HG02798 (cell line): ENCODE measurements around the gene FAM227A.
A peak's percentile ranks its signal among the peaks of the same experiment; 100 is the strongest.
"Not testable (repeated sequence)": the region's sequence is repeated elsewhere in the genome, so short reads cannot be mapped to it uniquely, and the experiment has no call there.

Experiments
- ATAC-seq: cut with Tn5 transposase; IDR thresholded peaks from one replicate; pipeline ENCODE4 v1.9.1; 2021; ENCODE audit warnings: mild to moderate bottlenecking; ENCODE audit not compliant: unreplicated experiment, poor library complexity

Gene FAM227A

DNA sequence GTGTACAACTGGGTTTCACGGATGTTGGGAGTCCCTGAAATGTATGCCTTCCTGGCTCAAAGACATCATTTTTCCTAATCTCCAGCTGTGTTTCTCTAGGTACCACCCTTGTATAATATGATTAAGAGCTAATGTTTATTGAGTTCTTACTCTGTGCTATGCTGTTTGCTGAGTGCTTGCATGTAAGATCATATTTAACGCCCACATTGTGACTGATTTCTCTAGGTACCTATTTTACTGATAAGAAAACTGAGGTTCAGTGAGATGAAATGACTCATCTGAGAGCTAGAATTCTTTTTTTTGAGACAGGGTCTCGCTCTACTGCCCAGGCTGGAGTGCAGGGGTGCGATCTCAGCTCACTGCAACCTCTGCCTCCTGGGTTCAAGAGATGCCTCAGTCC lies 42.6 kb downstream of the FAM227A start:
- ATAC-seq, result no peak

DNA sequence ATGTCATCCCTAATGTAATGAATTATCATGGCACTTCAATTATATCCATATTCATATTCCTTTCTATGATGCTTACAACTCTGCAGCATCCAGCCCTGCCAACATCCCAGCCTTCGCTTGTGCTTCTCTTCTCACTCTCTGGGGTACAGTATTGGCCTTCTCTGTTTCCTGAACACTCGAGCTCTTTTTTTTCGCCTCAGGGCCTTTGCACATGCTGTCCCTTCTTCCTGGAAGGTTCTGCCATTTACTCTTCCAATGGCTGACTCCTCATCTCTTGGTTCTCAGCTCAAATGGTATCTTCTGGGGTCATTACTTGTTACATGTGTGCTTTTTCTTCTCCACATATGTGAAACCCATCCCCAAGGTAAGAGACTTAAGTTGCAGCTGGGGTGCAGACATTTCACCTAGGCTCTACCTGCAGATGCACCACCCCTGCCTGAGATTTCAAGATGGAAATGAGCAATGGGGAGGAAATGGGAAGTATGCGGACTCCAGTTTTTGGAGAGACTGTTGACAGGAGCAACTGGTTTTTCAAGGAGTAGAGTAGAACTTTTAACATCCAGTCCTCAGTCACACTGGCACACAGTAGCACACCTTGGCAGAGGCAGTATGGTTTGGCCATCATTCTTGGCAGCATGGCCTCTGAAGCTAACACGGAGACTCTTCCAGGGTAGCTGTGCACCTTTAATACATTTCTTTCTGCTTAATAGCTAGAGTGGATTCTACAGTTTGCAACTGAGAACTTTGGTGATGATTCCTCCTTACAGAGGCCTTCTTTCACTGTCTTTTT lies 43.8 kb downstream of the FAM227A start:
- ATAC-seq, result no peak

DNA sequence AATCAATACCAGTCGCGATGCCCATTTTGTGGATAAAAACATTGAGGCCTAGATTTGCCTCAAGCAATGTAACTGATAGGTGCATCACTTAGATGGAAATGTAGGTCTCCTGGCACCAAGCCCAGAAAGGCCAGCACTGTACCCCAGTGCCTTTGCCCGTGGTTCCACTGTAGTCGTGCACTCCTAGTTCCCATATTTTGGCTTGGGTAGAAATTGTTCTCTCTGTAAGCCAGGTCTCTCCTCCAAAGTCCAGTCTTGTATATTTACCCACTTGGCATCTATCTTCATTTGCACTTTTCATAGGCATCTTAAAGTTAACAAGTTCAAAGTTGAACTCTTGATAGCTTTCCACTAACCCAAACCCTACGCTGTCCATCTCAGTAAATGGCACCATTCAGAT lies 44.6 kb downstream of the FAM227A start:
- no peak for ATAC-seq

DNA sequence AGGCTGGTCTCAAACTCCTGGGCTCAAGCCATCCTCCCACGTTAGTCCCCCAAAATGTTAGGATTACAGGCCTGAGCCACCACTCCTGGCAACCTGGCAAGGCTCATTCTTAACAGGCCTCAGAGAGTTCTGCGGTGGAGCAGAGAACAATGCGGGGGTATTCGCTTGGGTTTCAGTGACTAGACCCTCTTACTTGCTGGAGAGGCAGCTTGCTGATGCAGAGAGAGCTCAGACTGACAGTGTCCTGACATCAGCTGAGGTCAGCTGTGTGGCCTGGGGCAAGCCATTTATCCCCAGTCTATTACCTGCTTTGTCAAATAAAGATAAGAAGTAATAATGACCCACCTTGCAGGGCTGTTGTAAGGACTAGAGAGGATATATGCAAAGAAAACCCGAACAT lies 46.0 kb downstream of the FAM227A start:
- no peak for ATAC-seq

DNA sequence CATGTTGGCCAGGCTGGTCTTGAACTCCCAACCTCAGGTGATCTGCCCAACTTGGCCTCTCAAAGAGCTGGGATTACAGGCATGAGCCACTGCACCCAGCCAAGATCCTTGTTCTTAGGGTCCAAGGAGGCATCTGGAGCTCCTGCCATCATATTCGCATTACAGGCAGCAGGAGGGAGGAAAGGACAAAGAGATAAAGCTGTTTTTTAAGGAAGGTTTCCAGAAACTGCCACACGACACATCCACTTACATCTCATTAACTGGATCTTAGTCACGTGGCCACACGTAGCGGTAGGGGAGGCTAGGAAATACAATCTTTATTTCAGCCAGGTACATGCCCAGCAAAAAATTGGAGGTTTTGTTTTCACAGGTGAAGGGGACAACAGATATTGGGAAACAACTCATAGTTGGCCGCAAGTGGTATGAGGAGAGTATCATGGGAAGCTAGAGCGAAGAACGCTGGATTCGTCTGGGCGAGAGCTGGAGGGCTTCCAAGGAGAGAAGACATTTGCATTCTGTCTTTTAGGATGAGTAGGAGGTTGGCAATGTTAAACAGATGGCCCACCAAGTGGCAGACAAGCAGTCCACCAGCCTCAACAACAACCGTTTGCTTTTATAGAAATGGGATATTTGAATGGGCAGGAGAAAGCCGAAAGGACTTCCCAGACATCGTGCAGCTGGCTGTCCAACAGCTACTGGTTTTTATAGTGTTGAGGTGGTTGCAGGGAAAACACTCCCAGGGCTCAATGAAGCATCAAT lies 47.0 kb downstream of the FAM227A start:
- ATAC-seq, result no peak

DNA sequence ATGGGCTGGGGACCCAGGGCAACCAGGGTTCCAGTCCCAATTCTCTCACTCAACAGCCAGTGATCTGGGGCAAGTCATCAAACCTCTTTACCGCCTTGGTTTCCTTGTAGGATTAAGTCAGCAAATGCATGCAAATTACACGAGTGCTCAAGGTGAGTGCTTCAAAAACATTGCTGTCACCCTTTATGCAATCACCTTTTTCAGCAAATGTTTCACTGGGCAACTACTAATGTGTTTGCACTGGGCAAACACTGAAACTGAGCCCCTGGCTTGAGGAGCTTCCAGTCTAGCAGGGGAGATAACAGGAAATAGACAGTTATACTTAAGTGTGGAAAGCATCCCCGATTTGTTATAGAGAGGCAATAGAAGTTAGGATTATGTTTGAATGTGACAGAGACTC lies 48.5 kb downstream of the FAM227A start:
- no peak for ATAC-seq

DNA sequence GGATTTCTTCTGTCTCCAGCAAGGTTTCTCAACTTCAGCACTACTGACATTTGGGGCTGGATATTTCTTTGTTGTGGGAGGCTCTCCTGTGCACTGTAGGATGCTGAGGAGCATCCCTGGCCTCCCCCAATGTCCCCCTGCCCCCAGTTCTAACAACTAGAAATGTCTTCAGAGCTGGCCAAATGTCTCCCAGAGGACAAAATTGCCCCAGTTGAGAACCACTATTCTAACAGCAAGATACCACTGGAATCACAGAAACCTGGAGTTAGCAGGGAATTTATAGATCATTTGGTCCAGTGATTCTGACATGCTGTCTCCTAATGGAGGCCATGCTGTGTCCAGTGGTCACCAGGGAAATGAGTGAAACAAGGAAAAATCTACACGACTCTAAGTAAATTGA lies 54.0 kb downstream of the FAM227A start:
- ATAC-seq, result no peak

DNA sequence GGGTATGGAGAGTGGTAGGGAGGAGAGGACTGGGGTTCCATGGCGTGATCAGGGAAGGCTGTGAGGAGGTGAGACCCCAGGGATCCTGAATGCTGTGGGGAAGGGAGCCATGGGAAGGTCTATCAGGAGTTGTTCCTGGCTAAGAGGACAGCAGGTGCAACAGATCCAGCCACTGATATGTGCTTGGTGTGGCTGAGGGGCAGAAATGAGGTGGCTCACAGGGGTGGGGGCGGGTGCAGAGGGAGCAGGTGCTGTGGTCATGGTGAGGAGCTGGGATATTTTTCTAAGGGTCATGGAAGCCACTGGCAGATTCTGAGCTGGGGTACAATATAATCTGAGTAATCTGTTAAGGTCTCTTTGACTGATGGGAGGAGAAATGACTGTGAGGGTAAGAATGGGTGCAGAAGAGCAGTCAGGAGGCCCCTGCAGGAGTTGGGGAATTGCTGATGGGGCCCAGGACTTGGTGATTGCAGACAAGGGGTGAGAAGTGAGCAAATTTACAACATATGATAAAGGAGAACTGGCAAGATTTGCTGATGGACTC lies 54.9 kb downstream of the FAM227A start:
- ATAC-seq, result no peak

DNA sequence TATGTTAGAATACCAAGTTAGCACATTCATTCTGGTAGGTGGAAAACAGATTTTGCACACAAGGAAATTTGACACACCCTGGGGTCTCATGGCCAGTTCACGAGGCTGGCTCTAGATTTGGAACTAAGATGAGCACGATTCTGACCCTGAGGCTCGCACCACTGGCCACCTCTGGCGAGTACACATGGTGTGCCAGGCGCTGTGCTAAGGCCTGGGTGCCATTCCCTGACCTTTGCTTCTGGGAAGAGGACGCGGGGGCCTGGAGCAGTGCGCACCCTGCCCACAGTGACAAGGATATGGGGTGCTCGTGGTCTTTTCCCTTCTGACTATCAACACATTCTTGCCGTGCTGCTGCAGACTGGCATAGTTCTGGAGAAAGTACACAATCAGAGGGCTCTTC lies 56.7 kb downstream of the FAM227A start:
- ATAC-seq, result no peak

DNA sequence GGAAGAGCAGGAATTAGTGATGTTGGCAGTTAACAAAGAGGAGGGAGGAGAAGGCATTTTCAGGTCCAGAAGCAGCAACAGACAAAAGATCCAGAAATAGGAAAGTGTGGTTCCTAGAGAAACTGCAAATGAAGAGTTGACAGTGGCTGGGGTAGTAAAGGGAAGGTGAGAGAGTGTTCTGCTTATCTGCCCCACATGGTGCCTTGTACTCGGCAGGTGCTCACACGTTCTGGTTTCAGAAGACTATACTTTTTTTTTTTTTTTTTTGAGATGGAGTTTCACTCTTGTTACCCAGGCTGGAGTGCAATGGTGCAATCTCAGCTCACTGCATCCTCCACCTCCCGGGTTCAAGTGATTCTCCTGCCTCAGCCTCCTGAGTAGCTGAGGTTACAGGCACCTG lies 73.3 kb downstream of the FAM227A start:
- ATAC-seq, result not testable (repeated sequence)

DNA sequence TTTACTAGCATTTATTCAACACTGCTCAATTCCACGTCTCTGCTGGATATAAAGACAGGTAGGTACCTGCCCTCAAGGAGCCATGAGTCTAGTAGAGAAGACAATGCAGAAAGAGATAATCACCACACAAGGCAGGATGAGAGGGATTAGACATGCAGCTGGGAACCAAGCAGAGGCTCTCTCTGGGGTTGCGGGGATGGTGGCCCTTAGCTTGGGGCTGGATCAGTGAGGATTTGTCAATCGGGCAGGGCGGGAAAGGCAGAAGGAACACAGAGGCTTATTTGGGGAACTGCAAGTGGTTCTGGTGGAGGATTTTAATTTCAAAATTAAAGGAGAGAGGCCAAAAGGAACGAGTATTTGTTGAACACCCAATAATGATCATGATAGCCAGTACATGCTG lies 77.7 kb downstream of the FAM227A start:
- no peak for ATAC-seq

DNA sequence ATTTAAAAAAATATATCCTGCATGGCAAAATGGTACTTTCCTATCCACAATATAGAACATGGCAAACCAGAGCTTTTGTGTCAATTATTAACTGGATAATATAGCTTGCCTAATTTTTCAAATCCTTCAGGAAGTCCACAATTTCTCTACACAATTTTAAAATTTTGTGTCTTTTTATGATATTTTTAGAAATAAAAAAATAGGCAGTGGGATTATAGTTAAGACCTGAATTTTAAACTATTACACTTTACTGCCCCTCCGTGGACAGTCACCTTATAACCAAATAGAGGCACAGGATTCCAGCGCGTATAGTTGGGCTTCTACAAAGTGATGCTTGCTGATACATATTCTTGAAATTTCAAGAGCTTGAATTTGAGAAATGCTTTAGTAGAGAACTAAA lies 84.1 kb downstream of the FAM227A start:
- no peak for ATAC-seq

DNA sequence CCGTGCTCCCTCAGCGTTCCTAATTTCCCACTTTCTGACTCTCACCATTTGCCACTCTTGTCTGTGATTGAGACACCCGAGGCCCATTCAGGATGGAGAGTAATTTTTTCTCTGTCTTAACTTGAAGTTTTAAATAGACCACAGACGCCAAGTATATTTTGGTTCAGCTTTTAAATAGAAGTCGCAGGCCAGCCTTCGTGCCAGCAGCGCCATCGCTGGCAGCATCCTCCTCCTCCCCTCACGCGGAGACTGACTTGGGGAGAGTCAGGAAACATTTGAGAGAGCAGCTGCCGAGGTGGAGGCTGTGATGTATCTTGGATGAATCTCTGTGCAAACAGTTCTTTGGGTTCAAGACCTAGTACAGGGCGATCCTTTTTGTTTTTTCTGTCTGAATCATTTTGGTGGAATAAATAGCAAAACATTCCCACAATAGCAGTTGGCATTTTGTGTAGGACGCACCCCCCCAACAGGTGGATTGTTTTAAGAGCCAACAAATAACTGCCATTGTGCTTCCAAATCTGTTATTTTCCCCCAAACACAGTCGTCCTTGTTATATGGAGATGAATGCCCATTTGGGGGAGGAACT lies 85.3 kb downstream of the FAM227A start:
- ATAC-seq, result no peak

DNA sequence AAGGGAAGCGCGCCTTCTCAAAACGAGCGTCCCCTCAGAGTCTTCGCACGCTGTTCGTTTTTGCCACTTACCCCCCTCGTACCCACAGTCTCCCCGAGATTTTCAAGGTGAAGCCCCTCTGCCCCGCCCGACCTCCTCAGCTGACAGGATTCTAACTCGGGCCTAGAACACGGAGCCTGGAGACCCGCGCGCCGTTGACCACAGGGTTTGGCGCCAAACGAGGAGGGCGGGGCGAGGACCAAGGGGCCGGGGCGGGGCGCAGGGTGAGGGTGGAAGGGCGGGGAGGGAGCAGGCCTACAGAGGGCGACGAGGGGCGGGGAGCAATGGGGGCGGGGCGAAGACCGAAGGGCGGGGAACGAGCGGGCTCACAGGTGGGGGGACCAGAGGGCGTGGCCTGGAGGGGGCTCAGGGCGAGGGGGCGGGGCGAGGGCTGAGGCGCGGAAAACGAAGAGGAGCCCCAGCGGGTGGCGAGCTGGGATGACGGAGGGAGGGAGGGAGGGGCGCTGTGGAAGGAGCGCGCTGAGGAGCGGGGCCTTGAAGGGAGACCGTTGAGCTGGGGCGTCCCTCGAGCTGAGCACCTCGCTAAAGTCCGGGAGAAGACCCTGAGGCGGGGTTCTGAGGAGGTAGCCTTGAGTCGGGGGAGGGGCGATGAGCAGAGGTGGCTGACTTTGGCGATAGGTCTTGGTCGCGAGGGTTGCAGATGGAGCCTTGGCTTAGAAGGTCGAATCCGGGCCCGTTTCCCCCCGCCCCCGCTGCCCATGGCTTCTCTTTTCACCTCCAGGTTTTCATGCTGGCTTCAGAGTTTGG lies 86.0 kb downstream of the FAM227A start, which contains the start of gene DMC1:
Gene DMC1, minus strand, starts transcription at position 212 of the 807 bp plus-strand sequence. CDS start 1,927 bp downstream, outside the sequence.
- ATAC-seq, result peak; percentile 78

DNA sequence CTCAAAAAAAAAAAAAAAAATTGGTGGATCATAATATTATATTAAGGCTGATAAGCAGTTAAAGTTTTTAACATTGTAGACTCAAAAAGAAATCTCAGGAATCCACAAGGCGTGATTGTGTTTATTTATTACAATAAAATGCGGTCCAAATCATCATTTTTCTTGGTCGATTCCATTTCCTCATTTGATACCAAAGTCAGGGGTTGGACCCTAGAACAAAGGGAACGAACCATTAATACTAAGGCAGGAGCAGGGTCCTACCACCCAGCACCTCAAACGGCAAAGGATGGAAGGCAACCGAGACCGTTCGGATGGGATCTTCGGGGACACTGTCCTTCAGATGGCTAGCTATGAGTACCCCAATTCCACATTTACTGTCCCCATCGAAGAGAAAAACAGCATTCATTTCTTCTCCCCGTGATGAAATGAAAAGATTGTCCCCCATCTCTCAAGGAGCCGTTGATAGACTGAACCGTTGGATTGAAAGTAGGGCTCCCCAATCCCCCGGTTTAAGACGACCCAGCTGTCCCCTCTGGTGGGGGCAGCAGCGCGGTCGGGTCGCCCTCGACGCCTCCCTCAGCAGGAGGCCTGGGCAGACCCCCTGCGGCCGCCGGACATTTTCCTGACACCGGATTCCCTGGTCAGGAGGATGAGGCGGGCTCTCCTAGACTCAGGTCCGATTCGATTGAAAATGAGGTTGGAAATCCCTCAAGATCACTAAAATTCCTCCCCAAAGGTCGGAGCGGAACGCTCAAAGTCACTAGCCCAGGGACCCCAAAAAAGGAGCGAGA lies 86.8 kb downstream of the FAM227A start:
- peak; percentile 3 for ATAC-seq

DNA sequence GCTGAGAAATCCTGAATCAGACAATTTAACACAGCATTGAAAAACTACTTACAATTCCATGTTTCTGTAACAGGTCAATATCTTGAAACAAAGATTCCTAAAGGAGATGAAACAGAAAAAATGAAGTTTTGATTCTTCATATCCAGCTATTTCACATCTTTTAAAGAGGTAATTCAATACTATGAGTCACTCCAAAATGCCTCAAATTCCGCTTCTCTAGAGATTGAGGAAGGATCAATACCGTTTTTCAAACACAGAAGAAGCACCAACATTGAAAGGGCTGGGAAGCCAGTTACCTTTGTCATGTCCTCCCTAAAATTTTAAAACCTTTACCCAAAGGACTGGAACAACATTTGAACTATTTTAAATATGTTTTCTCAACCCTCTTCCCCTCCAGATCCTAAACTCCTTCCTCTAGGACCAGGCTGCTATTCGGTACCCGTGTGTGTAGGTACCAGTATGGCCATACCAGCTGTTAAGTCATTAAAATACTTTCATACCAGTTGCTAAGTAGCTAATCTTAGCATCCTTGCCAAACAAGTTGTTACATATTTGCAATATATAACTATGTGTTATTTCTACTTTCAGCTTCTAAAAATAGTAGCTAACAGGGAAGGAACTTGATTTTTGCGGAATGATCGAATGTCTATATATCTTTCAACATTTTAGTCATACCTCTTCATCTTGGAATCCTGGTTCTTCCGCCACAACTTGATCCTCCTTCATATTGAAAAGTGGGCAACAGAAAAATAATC lies 88.5 kb downstream of the FAM227A start:
- ATAC-seq, result no peak

DNA sequence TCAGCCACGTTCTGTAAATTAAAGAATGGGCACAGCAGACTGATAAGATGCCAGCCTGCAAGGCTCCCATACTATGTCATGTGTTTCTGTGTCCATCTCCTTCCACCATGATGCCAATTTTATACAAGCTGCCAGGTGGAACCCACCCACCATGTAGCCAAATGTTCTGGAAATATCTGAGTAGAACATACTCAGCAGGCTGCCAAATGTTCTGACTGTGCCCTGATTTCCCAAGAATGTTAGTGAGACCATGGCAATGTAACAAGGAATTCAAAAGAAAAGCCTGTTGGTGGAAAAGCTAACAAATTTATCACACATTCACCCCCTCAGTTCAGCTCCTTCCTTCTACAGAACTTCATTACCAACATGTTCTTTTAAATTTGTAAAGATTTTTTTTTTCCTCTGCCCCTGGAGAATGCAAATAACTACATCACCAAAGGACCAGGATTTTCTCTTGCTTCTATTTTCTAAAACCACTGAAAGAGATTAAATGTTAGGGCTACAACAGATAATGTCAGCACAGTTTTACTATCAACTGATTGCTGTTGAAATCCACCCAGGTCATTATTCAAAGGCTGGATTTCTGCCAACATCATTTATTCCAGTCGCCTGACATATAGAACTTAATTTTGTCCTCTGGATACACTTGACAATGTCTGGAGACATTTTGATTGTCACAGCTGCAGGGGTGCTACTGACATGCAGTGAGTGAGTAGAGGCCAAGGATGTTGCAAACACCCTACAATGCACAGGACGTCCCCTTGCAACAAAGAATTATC lies 89.3 kb downstream of the FAM227A start:
- ATAC-seq, result no peak

DNA sequence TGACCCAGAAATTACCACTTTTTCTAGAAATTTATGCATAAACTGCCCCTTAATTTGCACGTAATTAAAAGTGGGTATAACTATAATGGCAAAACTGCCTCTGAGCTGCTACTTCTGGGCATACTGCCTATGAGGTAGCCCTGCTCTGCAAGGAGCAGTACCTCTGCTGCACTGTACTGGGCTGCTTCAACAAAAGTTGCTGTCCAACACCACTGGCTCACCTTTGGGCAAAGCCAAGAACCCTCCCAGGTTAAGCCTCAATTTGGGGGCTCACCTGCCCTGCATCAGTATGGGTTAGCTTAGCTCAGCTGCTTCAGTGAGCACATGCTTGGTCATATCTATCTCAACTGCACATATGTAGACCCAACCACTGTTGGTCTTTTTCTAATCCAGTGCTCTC lies 90.8 kb downstream of the FAM227A start:
- no peak for ATAC-seq
